GM12878 (cell line): ENCODE data around the gene USP35. TPM values are rescaled to one million over a fixed set of nuclear protein-coding genes. Genes with fewer than 3 reads are reported as not detected.

Experiments used
- ATAC-seq: fragments of 200-7000 bp; cut with Tn5 transposase; 3 replicates; pipeline ENCODE4 v1.9.1; 2020; ENCODE audit warnings: mild to moderate bottlenecking, moderate library complexity
- BruUV-seq: library from RNA; stranded (reverse); fragments of 400-500 nt; replicated peaks from 2 replicates; lab custom pipeline; 2021; lab: Mats Ljungman, UMichigan
- CTCF ChIA-PET: fragments of 300-600 bp; sonication (Branson Sonifier 250); formaldehyde crosslinking; extraction: SDS; loops from one replicate; lab custom pipeline; 2021; ENCODE audit warnings: inconsistent platforms; lab: Yijun Ruan, JAX
- POLR2A ChIA-PET: fragments of 350-600 bp; formaldehyde crosslinking; extraction: SDS; loops from one replicate; lab custom pipeline; 2021; ENCODE audit warnings: inconsistent platforms; lab: Charles Lee
- RAD21 ChIA-PET: fragments of 300-600 bp; sonication (Branson Sonifier 250); formaldehyde crosslinking; loops from one replicate; lab custom pipeline; 2023; ENCODE audit warnings: antibody characterized with exemption; ENCODE audit not compliant: unreplicated experiment; lab: Charles Lee
- SMC1A ChIA-PET: fragments of 300-600 bp; sonication (Branson Sonifier 250); formaldehyde crosslinking; loops from one replicate; lab custom pipeline; 2023; ENCODE audit not compliant: unreplicated experiment, uncharacterized antibody; lab: Charles Lee
- DNase-seq: peaks from one replicate; pipeline ENCODE4 v3.0.0-alpha.2; 2011; ENCODE audit warnings: low read depth, low spot score
- FAIRE-seq: peaks from 3 replicates; lab custom pipeline; 2011; peaks lifted over from hg19 to GRCh38; lab: Jason Lieb, UNC
- H2AFZ ChIP-seq: 2 replicates; pipeline ENCODE4 v1.6.0; 2011; ENCODE audit warnings: low read depth, low read length, control low read depth; ENCODE audit not compliant: control insufficient read depth
- H3K27ac ChIP-seq: 2 replicates; pipeline ENCODE4 v1.5.1; 2011; ENCODE audit warnings: control low read depth; ENCODE audit not compliant: control insufficient read depth, insufficient read depth
- H3K27me3 ChIP-seq, 2 experiments: replicated peaks in 1 of 2; 2 replicates each; pipeline versions ENCODE4 v1.6.0 to v1.6.1; 2011; ENCODE audit warnings: low read length in 1 of 2; ENCODE audit not compliant: control insufficient read depth in 2 of 2, insufficient read depth in 2 of 2
- H3K36me3 ChIP-seq, 2 experiments: 2 replicates each; pipeline ENCODE4 v1.5.1; 2011; ENCODE audit warnings: low read length in 1 of 2; ENCODE audit not compliant: control insufficient read depth in 2 of 2, insufficient read depth in 2 of 2
- H3K4me1 ChIP-seq: 2 replicates; pipeline ENCODE4 v1.6.1; 2011; ENCODE audit warnings: mild to moderate bottlenecking, low read length, moderate library complexity, mixed read lengths; ENCODE audit not compliant: control insufficient read depth, insufficient read depth
- H3K4me2 ChIP-seq: 2 replicates; pipeline ENCODE4 v1.6.0; 2011; ENCODE audit warnings: control low read depth; ENCODE audit not compliant: control insufficient read depth, insufficient read depth
- H3K4me3 ChIP-seq: fragments of 200-600 bp; sonication (generic); 2 replicates; pipeline ENCODE4 v1.5.1; 2016
- H3K79me2 ChIP-seq: 2 replicates; pipeline ENCODE4 v1.6.0; 2011; ENCODE audit warnings: low read length; ENCODE audit not compliant: control insufficient read depth, insufficient read depth
- H3K9ac ChIP-seq: 2 replicates; pipeline ENCODE4 v1.8.0; 2011; ENCODE audit warnings: low read length, control low read depth, mixed read lengths; ENCODE audit not compliant: control insufficient read depth, insufficient read depth
- H3K9me3 ChIP-seq: replicated peaks from 3 replicates; pipeline ENCODE4 v1.5.1; 2011; ENCODE audit warnings: mild to moderate bottlenecking, low read length; ENCODE audit not compliant: control insufficient read depth, insufficient read depth
- H4K20me1 ChIP-seq: 2 replicates; pipeline ENCODE4 v1.6.0; 2011; ENCODE audit not compliant: control insufficient read depth, insufficient read depth
- BHLHE40 ChIP-seq, 2 experiments: fragments of 450-650 bp in 1 of 2; IDR thresholded peaks; 2 replicates each; pipeline ENCODE4 v1.6.1; 2011 to 2017; ENCODE audit warnings: low read depth in 2 of 2, borderline replicate concordance in 1 of 2, improper control_type of control experiment in 1 of 2, low read length in 1 of 2, mild to moderate bottlenecking in 1 of 2
- BMI1 ChIP-seq: fragments of 450-650 bp; IDR thresholded peaks from 2 replicates; pipeline ENCODE4 v1.6.1; 2016; ENCODE audit warnings: mild to moderate bottlenecking, moderate library complexity, borderline replicate concordance
- ETV6 ChIP-seq, 2 experiments: fragments of 450-650 bp in 1 of 2; IDR thresholded peaks in 1 of 2; conservative IDR thresholded peaks in 1 of 2; 2 replicates each; pipeline ENCODE4 v1.6.1; 2014; ENCODE audit warnings: antibody characterized with exemption in 1 of 2, borderline replicate concordance in 1 of 2, low read depth in 1 of 2, mild to moderate bottlenecking in 1 of 2, moderate library complexity in 1 of 2
- HDAC2 ChIP-seq: fragments of 200-600 bp; sonication (generic); IDR thresholded peaks from 2 replicates; pipeline ENCODE4 v1.6.1; 2017
- PKNOX1 ChIP-seq: fragments of 450-650 bp; IDR thresholded peaks from 2 replicates; pipeline ENCODE4 v1.6.1; 2016; ENCODE audit warnings: mild to moderate bottlenecking
- RCOR1 ChIP-seq: conservative IDR thresholded peaks from 2 replicates; pipeline ENCODE4 v1.6.1; 2012; ENCODE audit warnings: low read depth, low read length, improper control_type of control experiment
- SMARCA5 ChIP-seq: fragments of 450-650 bp; IDR thresholded peaks from 2 replicates; pipeline ENCODE4 v1.6.1; 2017; ENCODE audit warnings: mild to moderate bottlenecking
- TCF12 ChIP-seq: IDR thresholded peaks from 2 replicates; pipeline ENCODE4 v1.6.1; 2011; ENCODE audit warnings: low read depth, mild to moderate bottlenecking, low read length
- ZNF207 ChIP-seq: fragments of 450-650 bp; IDR thresholded peaks from 2 replicates; pipeline ENCODE4 v1.6.1; 2014; ENCODE audit warnings: antibody characterized with exemption, mild to moderate bottlenecking, borderline replicate concordance
- ZNF274 ChIP-seq: IDR thresholded peaks from one replicate; pipeline ENCODE4 v1.8.0; 2011; ENCODE audit not compliant: insufficient read length, insufficient read depth
- ZNF622 ChIP-seq: fragments of 450-650 bp; IDR thresholded peaks from 2 replicates; pipeline ENCODE4 v1.6.1; 2017; ENCODE audit warnings: mild to moderate bottlenecking, inconsistent platforms
- ZZZ3 ChIP-seq: IDR thresholded peaks from 2 replicates; pipeline ENCODE4 v1.6.1; 2011; ENCODE audit warnings: low read depth; ENCODE audit not compliant: control insufficient read depth, insufficient read length
- WGBS: methylation state at CpG from one replicate; pipeline ENCODE4 v1.1.6; 2016; ENCODE audit warnings: low lambda C conversion rate; ENCODE audit not compliant: insufficient replicate concordance, insufficient coverage; ENCODE audit errors: missing lambda C conversion rate; 5-methylcytosine and 5-hydroxymethylcytosine counted together
- in situ Hi-C: fragments of 300-500 bp; cut with MboI; formaldehyde crosslinking; loops from 9 replicates; pipeline ENCODE4 v1.14.3; 2018; ENCODE audit warnings: mixed read lengths
- intact Hi-C: fragments of 100-400 bp; cut with micrococcal nuclease; formaldehyde crosslinking; loops from one replicate; pipeline ENCODE4 v1.14.2; 2022; ENCODE audit not compliant: unreplicated experiment
- polyA plus RNA-seq, 11 experiments: library from polyadenylated mRNA; depleted of rRNA in 4 of 11; unstranded in 6 of 11; stranded (reverse) in 5 of 11; fragments of >200 nt; fragmentation: Nextera tagmentation in 4 of 11; fragmentation: Illumina TruSeq in 1 of 11; extraction: Ambion mirVana in 4 of 11; extraction: Trizol in 1 of 11; gene quantifications; 1 replicate in 1 of 11; 2 replicates in 10 of 11; pipeline versions ENCODE4 v1.2.1 to v1.2.3, GENCODE V29; 2011 to 2016; ENCODE audit warnings: inconsistent platforms in 2 of 11, missing spikeins in 2 of 11, low read depth in 1 of 11
- total RNA-seq, 4 experiments: library from RNA; depleted of rRNA in 3 of 4; stranded (reverse); fragments of >200 nt in 3 of 4; fragmentation: Illumina TruSeq in 1 of 4; extraction: Trizol in 1 of 4; gene quantifications; 2 replicates each; pipeline versions ENCODE4 v1.2.1 to v1.2.3, GENCODE V29; 2013 to 2021
- TF ChIP-seq, protein P1 (sequence below): fragments of 450-650 bp; IDR thresholded peaks from 2 replicates; pipeline ENCODE4 v1.6.1; 2017; ENCODE audit warnings: mild to moderate bottlenecking

The USP35 gene
- total and polyA plus RNA-seq, 10 of the 15 experiments (the other 5 are each of a cell fraction or from before 2014, with no cell fraction given), result 0.13 to 6.4 (median 3.1) TPM; not detected in 1

- H2AFZ ChIP-seq, result no peak overlapping the region
- no peak for TF ChIP-seq ZNF207
- no peak for TF ChIP-seq RCOR1
- no peak for TF ChIP-seq HDAC2
- TF ChIP-seq BHLHE40 (IDR thresholded peaks at IDR 0.05; ENCODE audit: borderline replicate concordance in 1 of 2, low read depth in 2 of 2, low read length in 1 of 2), result no peak
- no peak for TF ChIP-seq ZNF622
- TF ChIP-seq, protein P1, sequence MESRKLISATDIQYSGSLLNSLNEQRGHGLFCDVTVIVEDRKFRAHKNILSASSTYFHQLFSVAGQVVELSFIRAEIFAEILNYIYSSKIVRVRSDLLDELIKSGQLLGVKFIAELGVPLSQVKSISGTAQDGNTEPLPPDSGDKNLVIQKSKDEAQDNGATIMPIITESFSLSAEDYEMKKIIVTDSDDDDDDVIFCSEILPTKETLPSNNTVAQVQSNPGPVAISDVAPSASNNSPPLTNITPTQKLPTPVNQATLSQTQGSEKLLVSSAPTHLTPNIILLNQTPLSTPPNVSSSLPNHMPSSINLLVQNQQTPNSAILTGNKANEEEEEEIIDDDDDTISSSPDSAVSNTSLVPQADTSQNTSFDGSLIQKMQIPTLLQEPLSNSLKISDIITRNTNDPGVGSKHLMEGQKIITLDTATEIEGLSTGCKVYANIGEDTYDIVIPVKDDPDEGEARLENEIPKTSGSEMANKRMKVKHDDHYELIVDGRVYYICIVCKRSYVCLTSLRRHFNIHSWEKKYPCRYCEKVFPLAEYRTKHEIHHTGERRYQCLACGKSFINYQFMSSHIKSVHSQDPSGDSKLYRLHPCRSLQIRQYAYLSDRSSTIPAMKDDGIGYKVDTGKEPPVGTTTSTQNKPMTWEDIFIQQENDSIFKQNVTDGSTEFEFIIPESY, result no peak
- TF ChIP-seq ETV6 (conservative IDR thresholded peaks at IDR 0.05 in 1 of 2, IDR thresholded peaks at IDR 0.05 in 1 of 2; ENCODE audit: borderline replicate concordance in 1 of 2, low read depth in 1 of 2), result no peak
- TF ChIP-seq ZNF274, result no peak
- TF ChIP-seq BMI1, result no peak
- TF ChIP-seq SMARCA5, result no peak
- no peak for TF ChIP-seq TCF12
- TF ChIP-seq PKNOX1, result no peak
- TF ChIP-seq ZZZ3, result no peak
- FAIRE-seq (no peak), ATAC-seq (no peak), DNase-seq (no peak)
- no peaks in the 10 kb centered on the region; a peak in 3 of 4 replicates for H3K36me3 ChIP-seq
- H3K9ac ChIP-seq, result no peak overlapping the region
- H3K27ac ChIP-seq, result no peak overlapping the region
- H3K4me3 ChIP-seq, result no peak overlapping the region
- H3K9me3 ChIP-seq, result no peaks in the 10 kb centered on the region
- H4K20me1 ChIP-seq, result no peaks in the 10 kb centered on the region
- RAD21 ChIA-PET, result no interaction called here
- H3K4me1 ChIP-seq, result peaks cover 4% of the 10 kb centered on the region; the same call in 1 of the 2 replicates
- SMC1A ChIA-PET, result interaction anchor here (0.6 to 1.4 kb wide), 2 partner anchors 14 to 24 kb away, joined by 3 to 4 read pairs; no protein-coding TSS in a partner anchor
- POLR2A ChIA-PET, result interaction anchor here (0.5 kb wide), 1 partner anchor 20 kb away, joined by 3 read pairs; no protein-coding TSS in a partner anchor
- H3K4me2 ChIP-seq, result no peak overlapping the region
- no TSS peak for BruUV-seq
- intact Hi-C loops, result no loop called here
- in situ Hi-C loops, result no loop called here
- CTCF ChIA-PET, result no interaction called here
- no peaks in the 10 kb centered on the region for H3K79me2 ChIP-seq
- H3K27me3 ChIP-seq, result no peaks in the 10 kb centered on the region
- 67% methylated on average over 11 of the region's 11 CpGs for WGBS
Observed at GRCh38 chr11:78207532-78208256, 19.0 kb downstream of the USP35 start.
